HG03571 (cell line): ENCODE measurements around the gene TRDMT1.

ENCODE experiments used
- ATAC-seq: cut with Tn5 transposase; IDR thresholded peaks from one replicate; pipeline ENCODE4 v1.9.1; 2021; ENCODE audit not compliant: unreplicated experiment

TRDMT1 gene

DNA sequence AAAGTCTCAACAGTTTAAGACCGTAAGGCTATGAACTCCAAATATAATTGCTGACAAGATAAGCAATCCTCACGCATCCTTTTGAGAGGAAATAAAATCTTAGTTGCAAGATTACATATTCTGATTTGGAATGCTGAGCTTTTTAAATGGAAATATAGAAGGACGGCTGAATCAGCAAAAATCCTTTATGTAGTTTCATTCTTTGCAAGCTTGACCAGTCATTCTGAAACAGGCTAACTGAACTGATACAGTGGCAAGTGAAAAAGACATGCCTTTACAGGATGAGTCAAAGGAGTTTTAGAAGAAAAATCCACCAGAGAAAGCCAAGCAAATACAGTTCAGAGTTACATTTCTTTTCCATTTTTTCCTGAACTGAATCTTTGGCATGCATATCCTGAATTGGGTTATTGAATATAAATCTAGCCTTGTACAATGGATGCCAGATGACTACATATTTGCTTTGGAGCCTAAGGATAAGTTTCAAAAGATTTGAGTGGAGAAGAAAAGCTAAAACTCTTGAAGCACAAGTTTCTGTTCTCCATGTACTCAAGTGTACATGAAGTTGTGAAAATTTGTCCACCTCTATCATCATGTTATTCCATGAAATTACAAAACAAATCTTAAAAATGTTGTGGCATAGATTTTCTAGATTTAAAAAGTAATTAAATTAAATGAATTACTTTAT is 30.9 kb upstream of the TRDMT1 start:
- ATAC-seq: no peak

DNA sequence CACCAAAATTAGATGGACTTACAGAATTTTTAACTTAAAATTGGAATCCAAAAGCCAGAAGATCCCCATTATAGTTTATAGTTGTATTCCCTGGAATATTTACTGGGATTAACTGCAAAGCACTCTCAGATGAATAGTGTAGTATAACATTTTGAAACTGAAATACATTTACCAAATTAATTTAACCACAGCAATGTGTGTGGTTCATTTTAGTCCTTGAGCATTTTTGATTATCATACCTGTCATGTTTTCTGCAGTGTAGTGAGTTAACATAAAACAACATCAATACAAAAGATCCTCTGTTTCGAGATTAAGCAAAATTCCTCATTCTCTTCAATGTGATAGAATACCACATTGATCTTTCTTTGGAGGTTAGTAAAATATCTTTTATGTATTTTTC is 30.3 kb upstream of the TRDMT1 start:
- ATAC-seq: no peak

GRCh38 chr10:17229967-17230682 is 28.7 kb upstream of the TRDMT1 start:
- ATAC-seq: peak; percentile 50

- peak; percentile 2 for ATAC-seq
Observed at GRCh38 chr10:17229717-17229966, 28.2 kb upstream of the TRDMT1 start.

GRCh38 chr10:17229016-17229716 is 27.7 kb upstream of the TRDMT1 start:
- peak; percentile 23 for ATAC-seq

DNA sequence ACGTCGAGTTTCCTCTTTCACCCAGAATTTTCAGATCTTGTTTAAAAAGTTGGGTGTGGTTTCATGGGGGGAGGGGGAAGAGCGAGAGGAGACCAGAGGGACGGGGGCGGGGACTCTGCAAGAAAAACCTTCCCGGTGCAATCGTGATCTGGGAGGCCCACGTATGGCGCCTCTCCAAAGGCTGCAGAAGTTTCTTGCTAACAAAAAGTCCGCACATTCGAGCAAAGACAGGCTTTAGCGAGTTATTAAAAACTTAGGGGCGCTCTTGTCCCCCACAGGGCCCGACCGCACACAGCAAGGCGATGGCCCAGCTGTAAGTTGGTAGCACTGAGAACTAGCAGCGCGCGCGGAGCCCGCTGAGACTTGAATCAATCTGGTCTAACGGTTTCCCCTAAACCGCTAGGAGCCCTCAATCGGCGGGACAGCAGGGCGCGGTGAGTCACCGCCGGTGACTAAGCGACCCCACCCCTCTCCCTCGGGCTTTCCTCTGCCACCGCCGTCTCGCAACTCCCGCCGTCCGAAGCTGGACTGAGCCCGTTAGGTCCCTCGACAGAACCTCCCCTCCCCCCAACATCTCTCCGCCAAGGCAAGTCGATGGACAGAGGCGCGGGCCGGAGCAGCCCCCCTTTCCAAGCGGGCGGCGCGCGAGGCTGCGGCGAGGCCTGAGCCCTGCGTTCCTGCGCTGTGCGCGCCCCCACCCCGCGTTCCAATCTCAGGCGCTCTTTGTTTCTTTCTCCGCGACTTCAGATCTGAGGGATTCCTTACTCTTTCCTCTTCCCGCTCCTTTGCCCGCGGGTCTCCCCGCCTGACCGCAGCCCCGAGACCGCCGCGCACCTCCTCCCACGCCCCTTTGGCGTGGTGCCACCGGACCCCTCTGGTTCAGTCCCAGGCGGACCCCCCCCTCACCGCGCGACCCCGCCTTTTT is 26.9 kb upstream of the TRDMT1 start, which contains the start of gene VIM:
VIM (plus strand) TSS at position 151 of the 925 bp plus-strand sequence. CDS start 1,182 bp downstream, outside the sequence.
- ATAC-seq: peak; percentile 31

GRCh38 chr10:17227367-17228090 is 26.1 kb upstream of the TRDMT1 start:
- ATAC-seq: peak; percentile 24

DNA sequence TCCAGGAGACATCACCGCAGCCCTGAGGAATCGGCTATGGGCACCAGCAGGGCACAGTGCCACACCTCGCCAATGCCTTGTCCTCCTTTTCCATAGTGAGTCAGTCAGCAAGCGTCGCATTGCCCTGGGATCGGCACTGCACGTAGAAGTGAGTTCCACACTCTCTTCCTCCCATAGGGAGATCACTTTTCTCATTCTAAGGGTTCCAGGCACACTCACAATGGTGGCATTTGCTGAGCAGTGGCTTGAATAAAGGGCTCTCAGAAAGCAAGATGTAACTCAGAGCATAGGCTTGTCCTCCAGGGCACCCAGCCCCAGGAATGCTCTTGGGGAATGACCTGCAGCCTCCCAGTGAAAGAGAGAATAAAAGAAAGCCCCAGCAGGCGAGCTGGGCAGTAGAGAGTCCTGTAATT is 25.4 kb upstream of the TRDMT1 start:
- no peak for ATAC-seq

- no peak for ATAC-seq
Observed at GRCh38 chr10:17225808-17226207, 24.3 kb upstream of the TRDMT1 start.

- ATAC-seq: no peak
Observed at GRCh38 chr10:17222329-17222728, 20.9 kb upstream of the TRDMT1 start.

GRCh38 chr10:17220652-17221100 is 19.2 kb upstream of the TRDMT1 start:
- ATAC-seq: no peak

- no peak for ATAC-seq
Observed at GRCh38 chr10:17219024-17219423, 17.6 kb upstream of the TRDMT1 start.

DNA sequence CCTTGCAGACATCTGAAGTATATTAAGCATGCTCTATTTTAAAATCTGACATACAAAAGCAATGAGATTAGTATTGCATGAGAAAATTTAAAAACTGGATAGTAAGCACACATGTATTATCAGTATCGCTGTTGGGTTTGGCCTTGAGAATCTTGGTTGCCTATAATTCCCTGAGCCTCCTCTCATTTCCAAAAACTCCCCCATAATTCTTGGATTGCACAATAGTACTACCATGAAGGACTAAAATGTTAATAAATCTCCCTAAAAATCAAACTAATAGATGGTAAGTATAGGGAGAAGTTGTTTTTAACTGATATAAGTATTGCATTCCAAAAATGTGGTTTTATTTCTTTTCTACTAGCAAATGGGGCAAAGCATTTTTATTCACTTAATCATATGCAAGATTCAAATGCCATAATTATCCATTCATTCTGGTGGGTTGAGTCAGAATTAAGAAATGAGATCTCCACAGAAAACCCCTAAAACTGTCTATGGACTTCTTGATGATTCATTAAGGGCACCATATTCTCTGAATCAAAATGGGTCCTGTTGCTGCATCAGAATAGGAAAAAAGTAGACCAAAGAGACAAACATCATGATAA is 16.3 kb upstream of the TRDMT1 start:
- no peak for ATAC-seq

- ATAC-seq: no peak
Observed at GRCh38 chr10:17216901-17217395, 15.5 kb upstream of the TRDMT1 start.

GRCh38 chr10:17216217-17216900 is 14.9 kb upstream of the TRDMT1 start:
- peak; percentile 100 for ATAC-seq

DNA sequence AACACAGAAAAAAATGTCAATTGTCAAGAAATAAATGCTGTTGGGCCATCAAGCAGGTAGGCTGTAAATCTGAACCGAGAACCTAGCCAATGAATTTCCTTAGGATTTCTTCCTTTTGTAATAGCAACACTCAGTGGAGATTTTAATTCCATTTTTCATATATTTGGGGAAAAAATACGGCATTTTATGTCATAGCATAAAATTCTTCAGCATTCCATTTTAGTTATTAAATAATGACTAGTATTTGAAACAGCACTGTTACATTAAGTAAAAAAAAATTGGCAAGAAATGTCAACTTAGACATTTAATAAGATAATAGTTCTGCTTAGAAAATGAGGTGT is 14.3 kb upstream of the TRDMT1 start:
- no peak for ATAC-seq

DNA sequence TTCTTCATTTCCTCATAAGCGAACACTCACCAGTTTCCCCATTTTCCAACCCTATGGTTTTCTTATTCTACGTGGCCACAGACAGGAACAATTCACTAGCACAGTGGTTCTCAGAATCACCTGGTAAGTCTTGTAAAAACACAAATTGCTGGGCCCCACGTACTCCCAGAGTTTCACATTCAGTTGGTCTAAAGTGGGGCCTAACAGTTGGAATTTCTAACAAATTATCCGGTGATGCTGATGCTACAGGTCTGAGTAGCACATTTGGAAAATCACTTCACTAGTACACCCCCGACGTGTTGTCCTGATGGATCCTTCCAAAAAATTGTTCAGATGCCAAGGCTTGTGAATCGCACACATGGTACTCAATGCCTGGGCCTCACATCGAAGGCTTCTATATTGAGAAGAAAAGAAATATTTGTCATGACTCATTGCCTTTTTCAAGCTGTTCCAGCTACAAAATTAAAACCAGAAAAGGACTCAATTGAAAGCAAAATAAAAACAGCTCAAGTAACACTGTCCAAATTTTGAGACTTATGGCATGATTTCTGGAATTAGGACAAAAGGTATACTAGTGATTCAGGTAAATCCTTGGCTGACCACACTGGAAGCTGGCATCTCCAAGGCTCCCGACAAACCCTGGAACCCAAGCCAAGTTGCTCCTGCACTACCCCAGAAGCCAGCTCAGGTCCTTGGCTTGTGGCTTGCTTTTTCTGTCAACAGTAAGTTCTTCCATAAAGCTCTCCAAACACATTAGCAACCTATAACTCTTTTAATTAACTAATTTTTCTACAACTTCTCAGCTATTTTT is 13.7 kb upstream of the TRDMT1 start:
- ATAC-seq: no peak

- ATAC-seq: no peak
Observed at GRCh38 chr10:17214526-17214925, 13.1 kb upstream of the TRDMT1 start.
